Stimulated activated CD8-positive, alpha-beta memory T cell treated with anti-CD3 and anti-CD28 coated beads, Interleukin-4, amount 100 ng/mL, for 1 hour (primary cell): Measurements from ENCODE around the gene TTC7B.

Source experiments
- DNase-seq, 2 donors: peaks; one replicate each; pipeline ENCODE4 v3.0.0-alpha.2; 2020; ENCODE audit warnings: low read depth in 2 of 2, low spot score in 1 of 2

The TTC7B gene

DNA sequence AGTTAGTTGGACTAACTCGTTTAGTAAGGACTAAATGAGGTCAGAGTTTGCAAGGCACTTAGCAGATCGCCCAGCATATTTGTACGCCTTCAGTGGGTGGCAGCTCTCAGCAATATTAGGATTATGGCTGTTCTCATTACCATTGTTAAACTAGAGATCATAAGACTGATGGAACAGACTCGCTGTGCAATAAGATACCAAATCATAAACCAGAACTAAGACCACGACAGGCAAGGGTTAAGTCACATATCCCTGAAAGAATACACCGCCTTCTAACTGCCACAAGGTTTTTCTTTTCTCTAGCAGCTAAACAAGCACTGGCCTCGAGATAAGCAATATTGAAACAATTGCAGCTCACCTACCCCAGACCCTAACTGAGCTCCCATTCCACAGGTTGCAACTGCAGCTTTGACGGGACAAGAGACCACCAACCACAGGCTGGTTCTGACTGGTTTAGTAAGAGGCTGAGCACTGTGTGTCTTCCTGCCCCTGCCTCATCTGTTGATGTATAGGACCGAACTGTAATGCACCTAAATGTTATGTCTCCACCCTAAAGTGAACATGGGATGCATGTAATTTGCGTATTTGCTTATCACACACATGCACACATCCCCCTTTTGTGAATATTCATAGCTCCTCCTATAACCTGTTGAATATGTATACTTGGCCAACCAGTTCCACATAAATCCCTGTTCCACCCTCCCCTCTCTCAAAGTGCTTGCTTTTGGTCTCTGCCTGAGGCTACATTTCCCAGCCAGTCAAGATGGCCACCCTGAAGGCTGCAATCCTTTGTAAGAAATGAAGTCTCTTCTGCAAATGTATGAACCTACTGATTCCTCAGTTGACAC lies 266.2 kb downstream of the TTC7B start:
- no peak for DNase-seq

DNA sequence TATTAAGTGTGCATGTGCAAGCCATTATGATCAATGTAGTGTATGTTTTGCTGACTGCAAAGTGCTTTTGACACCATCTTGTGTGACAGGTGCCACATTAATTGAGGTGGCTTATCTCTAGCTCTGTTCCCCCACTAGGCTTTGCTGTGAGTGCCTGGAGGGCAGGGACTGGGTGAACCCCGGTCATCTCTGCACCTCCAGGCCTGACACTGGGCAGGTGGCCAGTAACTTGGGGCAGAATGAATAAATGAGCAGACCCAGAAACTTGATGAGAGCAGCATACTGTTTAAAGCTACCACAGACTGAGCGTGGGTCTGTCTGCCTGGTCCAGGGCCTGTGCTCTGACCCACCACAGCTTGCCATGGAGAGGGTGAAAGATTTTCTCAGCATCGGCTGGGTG lies 267.8 kb downstream of the TTC7B start:
- DNase-seq = no peak

DNA sequence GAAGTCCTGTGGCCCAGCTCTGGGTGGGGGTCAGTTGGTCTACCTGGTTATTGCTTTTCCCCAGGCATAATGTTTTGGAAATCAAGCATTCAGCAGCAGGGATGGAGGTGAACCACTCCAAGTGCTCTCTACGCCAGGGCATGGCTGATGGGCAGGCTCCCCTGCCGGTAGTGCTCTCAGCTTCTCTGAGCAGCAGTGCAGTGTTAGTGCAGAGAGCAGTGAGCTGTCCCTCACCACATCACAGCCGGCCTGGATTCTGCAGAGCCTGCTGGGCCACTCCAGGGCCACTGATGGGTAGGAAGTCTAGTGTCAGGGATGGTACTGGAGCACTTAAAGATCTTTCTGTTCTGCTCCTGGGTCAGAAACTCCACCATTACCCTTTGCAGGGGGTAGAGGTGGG lies 268.3 kb downstream of the TTC7B start:
- no peak for DNase-seq

DNA sequence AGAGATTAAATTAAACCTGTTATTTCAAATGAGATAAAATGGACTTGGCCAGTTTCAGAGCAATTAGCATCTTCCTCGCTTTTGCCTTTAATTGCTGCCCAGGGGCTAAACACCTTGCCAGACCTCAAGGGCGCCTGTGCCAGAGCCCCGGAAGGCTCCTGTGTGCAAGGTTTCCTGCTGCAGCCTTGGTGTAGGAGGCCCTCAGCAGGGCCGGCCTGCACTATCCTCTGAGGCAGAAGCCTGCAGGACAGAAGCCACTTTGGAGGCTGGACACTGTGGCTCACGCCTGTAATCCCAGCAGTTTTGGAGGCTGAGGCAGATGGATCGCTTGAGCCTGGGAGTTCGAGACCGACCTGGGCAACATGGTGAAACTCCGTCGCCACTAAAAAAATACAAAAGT lies 269.0 kb downstream of the TTC7B start:
- no peak for DNase-seq

DNA sequence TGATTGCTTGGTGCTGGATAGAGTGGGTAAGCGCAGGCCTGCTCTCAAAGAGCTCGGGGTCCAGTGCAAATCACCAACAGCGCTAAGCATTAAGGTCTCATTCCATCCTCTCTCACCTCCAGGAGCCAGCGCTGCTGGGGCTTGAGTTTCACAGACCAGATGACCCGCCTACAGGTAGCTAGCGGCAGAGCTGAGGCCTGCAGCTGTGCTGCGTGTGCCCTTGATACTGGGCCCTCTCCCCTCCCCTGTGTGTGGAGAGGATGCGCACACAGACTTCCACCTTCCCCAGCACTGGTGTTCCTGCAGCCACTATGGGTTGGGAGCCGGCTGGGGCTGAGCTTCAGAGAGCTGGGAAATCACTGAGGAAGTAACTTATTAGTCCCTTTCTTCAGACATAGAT lies 269.5 kb downstream of the TTC7B start:
- DNase-seq = no peak

DNA sequence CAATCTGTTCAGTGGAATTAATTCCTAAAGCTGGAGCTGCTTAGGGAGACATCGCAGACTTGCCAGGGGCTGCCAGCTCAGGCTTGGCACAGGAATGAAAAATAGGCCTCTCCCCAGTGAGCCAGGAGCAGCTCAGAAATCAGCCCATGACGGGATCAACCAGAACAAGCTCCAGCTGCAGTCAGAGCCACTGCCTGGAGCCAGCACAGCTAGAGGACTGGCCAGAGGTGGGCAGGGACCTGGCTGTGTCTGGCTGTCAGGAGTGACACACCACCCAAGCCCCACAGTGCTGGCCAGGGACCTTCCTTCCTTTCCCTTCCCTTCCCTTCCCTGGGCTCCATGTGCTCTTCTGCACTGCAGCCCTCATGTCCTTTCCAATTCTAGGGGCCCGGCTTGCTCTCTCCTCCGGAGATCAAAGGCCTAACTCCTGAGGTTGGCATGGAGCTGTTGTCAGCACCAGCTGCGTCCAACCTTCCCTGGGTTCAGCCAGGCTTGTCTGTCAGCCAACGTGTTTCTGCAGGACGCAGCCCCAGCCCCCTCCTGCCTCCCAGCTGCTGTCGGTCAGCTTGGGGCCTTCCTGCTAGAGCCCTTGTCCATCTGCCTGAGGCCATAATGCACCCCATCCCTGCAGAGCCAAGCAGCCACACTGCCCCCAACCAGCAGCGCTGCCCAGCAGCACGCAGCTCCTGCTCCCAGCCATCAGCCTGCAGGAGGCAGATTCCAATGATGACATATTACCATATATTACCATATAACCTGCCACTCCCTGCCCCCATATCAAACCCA lies 270.1 kb downstream of the TTC7B start:
- DNase-seq = no peak

DNA sequence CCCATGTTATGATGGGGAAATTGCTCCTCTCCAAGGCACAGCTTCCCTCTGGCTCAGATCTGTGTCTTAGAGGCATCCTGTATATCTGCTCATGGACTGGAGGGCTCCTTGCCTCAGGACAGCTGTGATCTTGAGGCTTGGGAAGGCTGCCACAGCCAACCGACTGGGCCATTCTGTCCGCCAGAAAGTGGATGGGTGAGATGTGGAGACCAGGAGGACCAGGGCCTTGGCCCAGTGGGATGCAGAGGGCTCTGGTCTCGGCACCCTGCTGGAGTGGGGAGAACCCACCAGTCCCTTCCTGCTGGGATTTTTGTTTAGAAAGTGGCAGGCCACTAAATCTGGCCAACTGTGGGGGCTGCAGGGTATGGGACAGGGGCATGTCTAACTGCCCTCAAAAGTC lies 270.8 kb downstream of the TTC7B start:
- no peak for DNase-seq

DNA sequence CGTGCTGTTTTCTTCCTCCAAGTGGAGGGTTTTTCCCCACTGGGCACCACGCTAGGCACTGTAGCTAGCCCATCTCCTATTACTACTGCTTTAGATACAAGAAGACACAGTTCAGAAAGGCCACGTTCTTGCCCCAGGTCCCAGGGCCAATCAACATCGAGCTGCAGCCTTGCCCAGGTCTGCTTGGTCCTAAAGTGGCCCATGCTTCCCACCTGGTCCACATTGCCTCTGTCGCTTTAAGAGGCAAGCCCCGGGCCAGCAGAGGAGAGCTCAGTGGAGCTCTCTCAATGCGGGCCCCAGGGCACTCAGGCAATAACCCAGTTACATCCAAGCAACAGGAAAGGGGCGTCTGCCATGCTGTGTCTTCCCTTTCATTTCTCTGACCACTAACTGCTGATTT lies 271.3 kb downstream of the TTC7B start:
- DNase-seq = no peak

DNA sequence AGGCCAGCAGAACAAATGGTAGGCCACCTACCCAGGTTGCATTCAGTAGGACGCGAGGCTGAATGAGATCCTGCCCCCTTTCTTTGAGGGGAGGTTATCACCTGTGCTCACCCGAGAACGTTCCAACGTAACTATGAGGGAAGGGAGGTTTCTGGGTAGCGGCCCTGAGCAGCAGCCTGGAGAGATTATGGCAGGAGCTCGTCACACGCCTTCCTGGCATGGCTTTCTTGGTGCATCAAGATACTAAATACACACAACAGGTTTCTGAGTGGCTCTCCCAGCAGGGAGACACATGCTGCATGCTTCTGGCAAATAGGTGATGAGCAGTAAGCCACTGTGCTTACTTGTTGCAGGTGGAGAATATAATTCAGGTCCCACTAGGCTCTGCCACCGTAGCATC lies 271.7 kb downstream of the TTC7B start:
- DNase-seq = no peak

DNA sequence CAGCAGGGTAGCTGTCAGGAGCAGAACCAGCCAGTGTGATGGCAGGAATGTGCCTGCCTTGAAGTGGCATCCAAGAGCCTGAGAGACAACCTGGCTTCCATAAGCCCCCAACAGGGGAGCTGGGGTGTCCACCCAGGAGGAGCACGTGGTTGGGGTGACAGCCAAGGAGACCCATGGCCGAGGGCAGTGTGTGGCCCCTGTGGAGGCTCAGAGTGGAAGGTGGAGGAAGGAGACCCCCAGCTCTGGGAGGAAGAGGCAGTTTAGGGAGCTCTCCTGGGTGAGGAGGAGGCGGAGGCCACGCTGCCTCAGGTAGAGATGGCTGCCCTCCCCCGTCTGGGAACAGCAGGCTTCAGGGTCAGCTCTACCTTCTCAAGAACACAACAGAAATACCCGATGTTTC lies 272.4 kb downstream of the TTC7B start:
- DNase-seq = no peak

DNA sequence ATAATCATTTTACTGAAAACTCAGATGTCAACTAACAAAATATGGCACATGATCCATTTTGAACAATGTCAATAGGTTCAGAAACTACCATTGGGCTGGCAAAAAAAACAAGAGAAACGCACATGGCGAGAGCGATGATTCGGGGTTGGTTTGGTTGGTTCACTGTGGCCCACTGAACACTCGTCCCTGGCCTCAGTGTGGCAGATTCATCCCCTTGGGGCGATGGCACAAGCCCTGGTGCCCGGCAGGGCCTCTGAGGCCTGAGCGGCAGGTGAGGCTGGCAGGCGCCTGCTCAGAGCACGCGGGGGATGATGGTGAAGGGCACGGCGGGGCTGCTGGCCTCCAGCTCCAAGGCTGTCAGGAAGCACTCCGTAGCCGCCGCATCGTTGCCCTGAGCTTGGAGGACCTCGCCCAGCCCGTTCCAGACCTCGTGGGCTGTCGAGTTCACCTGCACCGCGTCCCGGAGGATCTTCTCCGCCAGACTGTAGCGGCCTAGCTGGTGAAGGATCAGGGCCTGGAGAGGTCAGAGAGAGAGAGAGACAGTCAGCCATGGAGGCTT lies 275.1 kb downstream of the TTC7B start:
- DNase-seq = no peak

DNA sequence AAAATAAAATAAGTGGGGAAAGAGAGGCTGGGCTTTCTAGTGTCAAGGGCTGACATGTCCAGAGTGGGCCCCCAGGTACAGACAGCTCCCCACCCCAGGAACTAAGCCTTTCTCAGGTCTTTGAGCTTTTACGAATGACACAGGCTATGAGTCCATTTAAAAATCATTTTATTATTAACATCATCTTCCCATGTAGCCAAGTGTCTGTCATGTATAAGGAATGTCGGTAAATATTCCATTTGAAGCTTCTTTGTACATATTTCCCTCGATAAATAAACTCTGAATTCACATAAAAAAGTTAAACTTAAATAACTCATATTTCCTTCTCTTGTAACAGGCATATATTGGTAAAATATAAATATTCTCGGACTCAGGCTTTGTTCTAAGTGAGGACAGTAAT lies 275.8 kb downstream of the TTC7B start:
- DNase-seq = no peak

DNA sequence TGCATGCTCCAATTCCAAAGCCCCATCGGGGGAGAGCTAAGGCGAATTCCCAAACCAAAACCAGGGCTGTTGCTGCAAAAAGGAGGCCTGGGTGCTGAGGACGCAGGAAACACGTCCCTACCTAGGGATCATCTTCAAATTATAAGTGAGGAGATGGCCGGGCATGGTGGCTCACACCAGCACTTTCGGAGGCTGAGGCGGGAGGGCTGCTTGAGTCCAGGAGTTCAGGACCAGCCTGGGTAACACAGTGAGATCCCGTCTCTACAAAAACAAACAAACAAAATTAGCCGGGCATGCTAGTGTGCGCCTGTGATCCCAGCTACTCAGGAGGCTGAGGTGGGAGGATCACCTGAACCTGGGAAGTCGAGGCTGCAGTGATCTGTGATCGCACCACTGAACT lies 276.2 kb downstream of the TTC7B start:
- DNase-seq = no peak

DNA sequence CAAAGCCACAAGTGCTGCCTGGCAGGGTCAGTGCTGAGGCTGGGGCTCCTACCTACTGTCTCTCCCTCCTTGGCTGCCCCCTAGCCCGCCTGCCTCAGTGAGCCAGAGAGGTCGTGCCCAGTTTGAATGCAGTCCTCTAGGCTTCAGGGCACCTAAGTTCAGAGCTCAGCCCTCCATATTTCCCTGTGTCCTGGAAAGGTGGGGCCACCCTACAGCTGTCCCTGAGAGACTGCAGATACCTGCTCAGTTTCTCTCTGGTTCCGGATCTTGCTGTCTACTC lies 276.8 kb downstream of the TTC7B start:
- no peak for DNase-seq

DNA sequence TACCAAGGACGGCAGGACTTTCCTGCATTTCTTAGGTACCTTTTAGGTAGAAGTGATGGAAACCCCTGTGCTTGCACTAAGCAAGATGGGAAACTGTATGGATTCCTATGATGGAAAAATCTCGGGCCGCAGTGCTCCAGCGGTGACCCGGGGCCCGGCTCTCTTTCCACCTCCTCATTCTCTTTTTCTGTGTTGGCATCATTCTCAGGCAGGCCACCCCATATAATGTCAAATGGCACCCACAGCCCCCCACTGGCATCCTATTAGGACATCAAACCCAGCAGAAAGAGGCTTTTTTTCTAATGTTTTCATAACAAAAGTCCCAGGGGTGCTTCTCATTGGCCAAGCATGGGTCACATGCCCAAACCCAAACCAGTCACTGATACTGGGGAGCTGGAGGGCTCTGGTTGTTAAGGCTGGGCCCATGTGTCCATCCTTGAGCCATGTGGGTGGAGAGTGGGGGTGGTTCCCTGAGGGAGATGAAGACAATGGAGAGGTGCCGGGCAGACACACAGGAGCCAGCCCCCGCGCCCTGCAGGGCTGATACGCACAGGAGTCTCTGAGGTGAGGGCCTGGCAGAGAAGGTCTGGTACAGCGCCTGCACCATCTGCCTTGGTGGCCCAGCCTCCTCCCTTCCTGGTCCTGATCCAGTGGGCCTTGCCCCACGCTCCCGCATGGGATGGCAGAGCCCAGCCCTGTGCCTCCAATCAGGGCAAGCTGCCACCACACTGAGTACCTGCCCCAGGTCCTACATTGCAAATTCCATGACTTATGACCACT lies 277.3 kb downstream of the TTC7B start:
- no peak for DNase-seq

DNA sequence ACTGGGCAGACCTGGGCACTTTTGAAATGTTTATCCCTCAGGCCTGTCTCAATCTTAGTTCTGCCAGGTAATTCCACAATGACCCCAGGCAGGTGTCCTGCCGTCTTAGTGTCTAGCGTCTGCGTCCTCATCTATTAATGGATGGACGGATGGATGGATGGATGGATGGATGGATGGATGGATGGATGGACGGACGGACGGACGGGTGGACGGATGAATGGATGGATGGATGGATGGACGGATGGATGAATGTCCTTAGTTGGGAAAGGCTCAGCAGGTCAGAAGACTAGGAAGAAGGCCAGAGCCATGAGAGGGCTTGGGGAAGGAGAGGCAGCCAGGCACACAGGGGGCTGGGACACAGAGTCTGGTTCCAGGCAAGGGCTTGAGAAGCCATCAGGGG lies 278.1 kb downstream of the TTC7B start:
- DNase-seq = no peak

DNA sequence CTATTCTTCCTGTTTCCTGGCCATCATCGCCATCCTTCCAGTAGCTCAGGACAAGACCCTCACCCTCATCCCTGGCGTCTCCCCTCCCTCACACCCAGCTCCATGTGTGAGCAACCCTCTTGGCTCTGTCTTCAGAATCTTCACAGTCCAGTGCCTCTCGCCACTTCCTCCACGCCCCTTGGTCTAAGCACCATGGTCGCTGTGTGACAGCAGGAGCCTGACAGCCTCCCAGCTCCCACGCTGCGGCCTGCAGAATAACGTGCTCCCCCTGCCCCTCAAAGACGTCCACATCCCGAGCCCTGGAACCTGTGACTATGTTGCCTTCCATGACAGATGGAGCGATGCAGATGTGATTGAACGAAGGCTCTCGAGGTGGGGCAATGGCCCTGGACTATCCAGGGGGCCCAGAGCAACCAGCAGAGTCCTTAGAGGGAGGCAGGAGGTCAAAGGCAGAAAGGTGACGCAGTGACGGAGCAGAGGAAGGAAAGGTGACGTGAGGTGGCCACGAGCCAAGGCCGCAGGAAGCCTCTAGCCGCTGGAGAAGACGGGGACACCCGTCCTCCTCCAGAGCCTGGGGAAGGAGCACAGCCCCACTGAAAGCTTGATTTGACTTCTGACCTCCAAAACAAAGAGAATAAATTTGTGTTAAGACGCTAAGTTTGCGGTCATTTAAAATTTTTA lies 279.6 kb downstream of the TTC7B start:
- DNase-seq = no peak

DNA sequence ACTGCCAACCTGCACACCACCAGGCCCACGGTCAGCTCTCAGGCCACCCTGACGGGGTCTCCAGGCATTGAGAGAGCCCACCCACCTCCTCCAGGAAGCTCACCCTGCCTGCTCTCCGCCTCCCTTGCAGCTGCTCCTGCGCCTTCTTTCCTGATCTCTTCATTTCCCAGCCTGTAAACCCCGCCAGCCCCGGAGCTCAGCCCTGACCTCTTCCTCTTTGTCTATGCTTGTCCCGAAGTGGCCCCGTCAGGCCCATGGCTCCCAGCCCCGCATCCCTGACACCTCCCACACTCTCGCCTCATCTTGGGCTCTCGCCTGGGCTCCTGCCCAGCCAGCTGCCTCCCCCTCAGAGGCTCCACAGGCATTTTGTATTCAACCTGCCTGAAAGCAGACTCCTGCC lies 280.1 kb downstream of the TTC7B start:
- no peak for DNase-seq

DNA sequence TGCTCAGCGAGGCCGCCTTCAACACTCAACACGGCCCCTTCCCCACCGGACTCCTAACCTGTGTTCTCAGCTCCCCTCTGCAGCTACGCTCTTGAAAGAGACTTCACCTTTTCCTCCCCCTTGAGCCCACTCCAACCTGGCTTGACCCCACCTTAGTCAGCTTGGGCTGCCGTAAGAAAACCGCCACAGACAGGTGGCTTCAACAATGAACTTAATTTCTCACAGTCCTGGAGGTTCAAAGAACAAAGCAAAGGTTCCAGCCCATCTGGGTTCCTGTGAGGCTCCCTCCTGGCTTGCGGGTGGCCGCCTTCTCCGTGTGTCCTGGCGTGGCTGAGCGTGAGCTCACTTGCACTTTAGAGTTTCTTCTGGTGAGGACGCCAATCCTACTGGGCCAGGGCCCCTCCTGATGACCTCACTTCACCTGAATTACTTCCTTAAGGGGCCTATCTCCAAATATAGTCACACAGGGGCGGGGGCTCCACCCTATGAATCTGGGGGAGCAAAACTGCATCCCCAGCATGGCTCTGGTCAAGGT lies 280.6 kb downstream of the TTC7B start:
- no peak for DNase-seq

DNA sequence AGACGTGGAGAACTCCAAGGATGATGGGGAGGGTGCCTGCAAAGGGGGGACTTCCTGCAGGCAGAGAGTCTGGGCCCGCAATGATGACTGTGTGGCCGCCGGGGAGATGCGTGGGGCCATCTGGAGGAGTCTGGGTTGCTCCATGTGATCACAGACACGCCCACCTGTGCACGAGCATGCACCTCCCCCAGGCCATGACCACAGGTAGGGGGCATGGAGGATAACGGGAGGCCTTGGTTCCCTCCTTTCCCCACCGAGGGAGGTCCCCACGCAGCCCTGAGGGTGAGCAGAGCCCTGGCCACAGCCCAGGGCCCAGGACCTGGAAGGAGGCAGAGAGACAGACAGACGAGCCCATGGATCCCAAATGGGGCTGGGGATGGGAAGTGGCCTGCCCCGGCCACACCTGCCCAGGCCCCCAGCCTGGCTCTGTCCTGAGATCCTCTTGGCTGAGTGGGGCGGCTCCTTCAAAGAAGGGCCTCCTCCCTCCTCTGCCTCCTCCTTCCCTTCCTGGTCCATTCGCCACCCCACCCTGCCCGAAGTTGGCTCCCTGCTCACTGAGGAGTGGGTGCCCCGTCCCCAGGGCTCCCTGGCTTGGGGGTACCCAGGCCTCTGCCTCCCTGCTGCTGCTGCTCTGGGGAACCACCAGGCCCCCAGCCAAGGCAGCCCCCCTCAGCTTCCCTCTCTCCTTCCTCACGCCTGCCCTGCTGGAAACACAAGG lies 281.2 kb downstream of the TTC7B start:
- no peak for DNase-seq
